Measurements from ENCODE around the gene MAPKAPK3.

DNA sequence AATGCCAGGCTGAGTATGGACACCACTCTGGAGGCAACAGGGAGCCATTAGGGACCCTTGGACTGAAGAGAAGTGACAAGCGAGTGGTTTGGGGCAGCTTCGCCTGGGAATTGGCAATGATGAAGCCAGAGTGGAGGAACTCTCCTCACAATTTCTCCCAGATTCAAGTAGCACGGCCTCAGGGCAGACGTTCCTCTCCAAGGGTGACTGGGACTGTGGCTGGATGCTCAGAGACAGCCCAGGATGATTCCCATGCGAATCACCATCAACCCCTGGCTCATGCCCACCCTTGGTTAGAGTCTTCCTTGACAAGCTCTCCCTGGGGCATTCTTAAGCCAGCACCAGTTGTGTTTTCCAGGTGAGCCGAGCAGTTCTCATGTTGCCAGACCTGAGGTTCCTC lies 41.5 kb downstream of the MAPKAPK3 start:
- no peak for TF ChIP-seq POLR2A (IDR thresholded peaks at IDR 0.05)
- TF ChIP-seq, protein P1, sequence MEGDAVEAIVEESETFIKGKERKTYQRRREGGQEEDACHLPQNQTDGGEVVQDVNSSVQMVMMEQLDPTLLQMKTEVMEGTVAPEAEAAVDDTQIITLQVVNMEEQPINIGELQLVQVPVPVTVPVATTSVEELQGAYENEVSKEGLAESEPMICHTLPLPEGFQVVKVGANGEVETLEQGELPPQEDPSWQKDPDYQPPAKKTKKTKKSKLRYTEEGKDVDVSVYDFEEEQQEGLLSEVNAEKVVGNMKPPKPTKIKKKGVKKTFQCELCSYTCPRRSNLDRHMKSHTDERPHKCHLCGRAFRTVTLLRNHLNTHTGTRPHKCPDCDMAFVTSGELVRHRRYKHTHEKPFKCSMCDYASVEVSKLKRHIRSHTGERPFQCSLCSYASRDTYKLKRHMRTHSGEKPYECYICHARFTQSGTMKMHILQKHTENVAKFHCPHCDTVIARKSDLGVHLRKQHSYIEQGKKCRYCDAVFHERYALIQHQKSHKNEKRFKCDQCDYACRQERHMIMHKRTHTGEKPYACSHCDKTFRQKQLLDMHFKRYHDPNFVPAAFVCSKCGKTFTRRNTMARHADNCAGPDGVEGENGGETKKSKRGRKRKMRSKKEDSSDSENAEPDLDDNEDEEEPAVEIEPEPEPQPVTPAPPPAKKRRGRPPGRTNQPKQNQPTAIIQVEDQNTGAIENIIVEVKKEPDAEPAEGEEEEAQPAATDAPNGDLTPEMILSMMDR (IDR thresholded peaks at IDR 0.05), result no peak
